NCI-H2227 (cell line): ENCODE measurements around the gene KIAA0232.
"Not testable (repeated sequence)": the region's sequence is repeated elsewhere in the genome, so short reads cannot be mapped to it uniquely, and the experiment has no call there.

Experiments
- DNase-seq: peaks from one replicate; lab custom pipeline; 2025; ENCODE audit not compliant: unreplicated experiment; lab: John Stamatoyannopoulos, UW

Gene KIAA0232

GRCh38 chr4:6773616-6774540 is 8.6 kb upstream of the KIAA0232 start:
- no peak for DNase-seq

DNA sequence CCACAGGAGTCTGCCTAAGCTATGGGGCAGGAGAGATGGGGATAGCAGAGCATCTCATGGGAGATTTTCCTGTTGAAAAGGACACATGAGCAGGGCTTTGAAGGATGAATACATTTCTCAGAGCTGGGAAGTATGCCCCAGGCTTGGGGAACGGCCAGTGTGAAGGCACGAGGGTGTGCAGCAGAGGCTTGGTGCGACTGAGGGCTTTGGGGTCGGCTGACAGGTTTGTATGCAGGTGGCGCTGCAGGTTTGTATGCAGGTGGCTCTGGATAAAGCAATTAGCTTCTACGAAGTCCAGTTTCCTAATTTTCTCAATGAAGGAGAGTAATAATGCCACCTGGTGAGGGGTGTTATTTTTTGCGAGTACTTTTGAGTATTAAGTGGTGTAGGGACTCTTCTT is 6.8 kb upstream of the KIAA0232 start:
- DNase-seq = no peak

GRCh38 chr4:6776920-6777635 is 5.4 kb upstream of the KIAA0232 start:
- no peak for DNase-seq

DNA sequence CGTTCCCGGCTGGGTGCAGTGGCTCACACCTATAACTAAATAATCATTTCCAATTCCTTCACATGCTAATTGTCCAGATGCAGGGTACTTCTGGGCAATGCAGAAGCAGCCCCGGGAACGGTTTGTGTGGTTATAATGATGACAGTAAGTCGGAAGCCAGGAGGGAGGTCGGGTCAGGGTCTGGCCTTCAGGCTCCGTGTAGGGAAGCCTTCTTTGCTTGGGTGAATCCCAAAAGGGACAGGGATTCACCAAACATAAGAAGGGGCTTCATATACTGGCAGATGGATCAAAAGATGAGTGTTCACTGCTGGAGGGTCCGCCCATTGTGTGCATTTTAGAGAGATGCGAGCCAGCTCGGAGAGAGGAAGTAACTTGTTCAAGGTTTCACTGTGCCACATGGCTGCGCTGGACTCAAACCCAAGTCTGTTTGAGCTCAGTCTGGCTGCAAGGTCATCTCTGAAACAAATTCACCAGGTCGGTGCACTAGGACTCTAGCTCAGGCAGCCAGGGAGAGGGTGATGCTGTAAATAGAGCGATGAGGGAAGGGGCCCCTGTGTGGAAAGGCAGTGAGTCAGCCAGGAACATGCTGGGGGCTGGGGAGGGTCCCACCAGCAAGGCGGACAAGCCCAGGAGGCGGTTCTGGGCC is 4.8 kb upstream of the KIAA0232 start:
- DNase-seq = no peak

- DNase-seq = no peak
Measured at GRCh38 chr4:6778435-6778834, 4.1 kb upstream of the KIAA0232 start.

GRCh38 chr4:6779667-6780565 is 2.6 kb upstream of the KIAA0232 start:
- DNase-seq = peak; percentile 72

- DNase-seq = no peak
Measured at GRCh38 chr4:6781113-6781512, 1.4 kb upstream of the KIAA0232 start.

DNA sequence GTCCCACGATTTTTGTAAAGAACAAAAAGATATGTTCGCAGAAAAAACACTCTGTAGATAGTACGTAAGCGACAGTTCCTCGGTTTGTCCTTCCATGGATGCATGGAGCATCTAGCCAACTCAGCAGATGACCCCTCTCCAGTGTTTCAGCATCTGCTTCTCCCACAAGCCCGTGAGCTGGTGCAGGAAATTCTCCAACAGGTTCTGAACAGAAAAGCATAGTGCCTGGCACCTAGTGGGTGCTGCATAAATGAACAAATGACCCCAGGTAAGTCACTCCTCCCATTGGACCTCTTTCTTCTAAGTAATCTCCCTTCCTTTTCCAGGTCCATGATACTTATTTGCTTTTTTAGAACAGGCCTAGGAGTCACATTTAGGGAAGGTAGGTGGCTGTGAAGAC is 966 bp upstream of the KIAA0232 start:
- DNase-seq = no peak

GRCh38 chr4:6782846-6783110 is 251 bp downstream of the KIAA0232 start:
- no peak for DNase-seq

- peak; percentile 86 for DNase-seq
Measured at GRCh38 chr4:6783111-6783981, 819 bp downstream of the KIAA0232 start.

GRCh38 chr4:6785572-6785925 is 3.0 kb downstream of the KIAA0232 start:
- DNase-seq = no peak

DNA sequence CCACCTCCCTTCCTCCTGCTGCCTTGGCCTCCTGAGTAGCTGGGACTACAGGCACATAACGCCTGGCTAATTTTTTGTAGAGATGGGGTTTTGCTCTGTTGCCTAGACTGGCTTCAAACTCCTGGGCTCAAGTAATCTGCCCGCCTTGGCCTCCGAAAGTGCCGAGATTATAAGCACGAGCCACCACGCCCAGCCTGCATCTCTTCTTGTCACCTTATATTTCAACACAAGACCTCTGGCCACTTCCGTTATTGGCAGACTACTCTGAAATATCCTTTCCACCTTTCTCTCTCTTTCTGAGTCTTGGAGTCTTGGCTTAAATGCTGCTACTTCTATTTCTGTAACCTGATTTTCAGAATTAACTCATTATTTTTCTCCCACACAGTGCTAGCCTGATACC is 5.6 kb downstream of the KIAA0232 start:
- no peak for DNase-seq

DNA sequence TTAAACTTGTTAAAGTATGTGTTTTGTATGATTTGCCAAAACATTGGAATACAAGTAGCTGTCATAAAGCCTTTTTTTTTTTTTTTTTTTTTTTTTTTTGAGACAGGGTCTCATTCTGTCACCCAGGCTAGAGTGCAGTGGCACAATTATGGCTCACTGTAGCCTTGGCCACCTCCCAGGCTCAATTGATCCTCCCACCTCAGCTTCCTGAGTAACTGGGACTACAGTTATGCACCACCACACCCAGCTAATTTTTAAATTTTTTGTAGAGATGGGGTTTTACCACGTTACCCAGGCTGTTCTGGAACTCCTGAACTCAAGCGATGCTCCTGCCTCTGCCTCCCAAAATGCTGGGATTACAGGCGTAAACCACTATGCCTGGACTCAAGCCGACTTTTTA is 8.7 kb downstream of the KIAA0232 start:
- not testable (repeated sequence) for DNase-seq

- not testable (repeated sequence) for DNase-seq
Measured at GRCh38 chr4:6791796-6792195, 9.3 kb downstream of the KIAA0232 start.

DNA sequence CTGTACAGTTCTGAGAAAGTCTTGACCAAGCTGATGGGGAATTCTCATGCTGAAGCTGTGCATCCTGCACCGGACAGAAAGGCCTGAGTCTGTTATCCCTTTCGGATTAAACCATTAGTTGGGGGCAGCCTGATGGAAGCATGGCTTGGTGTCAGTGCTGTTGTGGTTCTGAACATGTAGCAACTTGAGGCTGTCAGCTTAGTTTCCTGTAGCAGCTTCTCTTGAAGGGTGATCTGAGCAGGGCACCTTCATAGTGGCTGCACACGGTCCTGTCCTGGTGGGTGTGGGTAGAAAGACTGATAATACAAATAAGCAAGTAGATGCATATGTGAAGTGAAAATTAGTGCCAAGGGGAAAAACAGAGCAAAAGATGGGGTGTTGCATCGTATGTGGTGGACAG is 11.7 kb downstream of the KIAA0232 start:
- no peak for DNase-seq

GRCh38 chr4:6795821-6796220 is 13.3 kb downstream of the KIAA0232 start:
- DNase-seq = no peak

DNA sequence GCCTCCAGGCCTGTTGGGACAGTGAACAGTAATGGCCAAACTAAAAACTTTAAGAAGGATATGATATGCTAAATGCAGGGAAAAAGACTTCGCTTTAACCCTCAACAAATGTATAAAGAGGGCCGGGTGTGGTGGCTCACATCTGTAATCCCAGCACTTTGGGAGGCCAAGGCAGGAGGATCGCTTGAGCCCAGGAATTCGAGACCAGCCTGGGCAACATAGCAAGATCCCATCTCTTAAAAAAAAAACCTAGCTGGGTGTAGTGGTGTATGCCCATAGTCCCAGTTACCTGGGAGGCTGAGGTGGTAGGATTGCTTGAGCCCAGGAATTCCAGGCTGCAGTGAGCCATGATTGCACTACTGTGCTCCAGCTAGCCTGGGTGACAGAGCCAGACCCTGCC is 14.8 kb downstream of the KIAA0232 start:
- DNase-seq = not testable (repeated sequence)

DNA sequence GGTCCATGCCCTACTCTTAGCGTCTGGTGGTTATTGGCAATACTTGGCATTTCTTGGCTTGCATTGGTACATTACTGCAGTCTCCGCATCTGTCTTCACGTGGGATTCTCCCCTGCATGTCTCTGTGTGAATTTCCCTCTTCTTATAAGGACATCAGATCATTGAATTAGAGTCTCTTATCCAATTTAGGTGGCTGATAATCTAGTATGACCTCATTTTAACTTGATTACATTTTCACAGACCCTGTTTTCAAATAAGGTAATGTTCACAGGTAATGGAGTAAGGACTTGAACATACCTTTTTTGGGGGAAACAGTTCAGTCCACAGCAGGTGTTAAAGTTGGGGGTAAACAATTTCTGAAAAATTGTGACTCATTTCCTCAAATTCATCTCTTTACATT is 16.6 kb downstream of the KIAA0232 start:
- no peak for DNase-seq

GRCh38 chr4:6802025-6802424 is 19.5 kb downstream of the KIAA0232 start:
- DNase-seq = no peak

GRCh38 chr4:6802626-6803025 is 20.1 kb downstream of the KIAA0232 start:
- DNase-seq = no peak
